Mucosa of stomach (tissue), 1 donor: ENCODE results near the gene KLHL29.

Experiments
- H3K27me3 ChIP-seq: one replicate; pipeline ENCODE4 v1.7.0; 2013; ENCODE audit warnings: mild to moderate bottlenecking, low read length; ENCODE audit not compliant: control insufficient read depth, insufficient read depth
- H3K36me3 ChIP-seq: one replicate; pipeline ENCODE4 v1.7.0; 2013; ENCODE audit warnings: low read length; ENCODE audit not compliant: control insufficient read depth, insufficient read depth
- H3K4me1 ChIP-seq: one replicate; pipeline ENCODE4 v1.7.0; 2013; ENCODE audit warnings: mild to moderate bottlenecking, low read length; ENCODE audit not compliant: control insufficient read depth, insufficient read depth
- H3K4me3 ChIP-seq: one replicate; pipeline ENCODE4 v1.7.0; 2013; ENCODE audit warnings: low read length
- H3K9ac ChIP-seq: one replicate; pipeline ENCODE4 v1.7.0; 2013; ENCODE audit warnings: mild to moderate bottlenecking, low read length, moderate library complexity
- H3K9me3 ChIP-seq: one replicate; pipeline ENCODE4 v1.7.0; 2013; ENCODE audit warnings: mild to moderate bottlenecking, low read length, moderate library complexity; ENCODE audit not compliant: control insufficient read depth
- donor health status: Pancreatic carcinoma.

KLHL29 gene

DNA sequence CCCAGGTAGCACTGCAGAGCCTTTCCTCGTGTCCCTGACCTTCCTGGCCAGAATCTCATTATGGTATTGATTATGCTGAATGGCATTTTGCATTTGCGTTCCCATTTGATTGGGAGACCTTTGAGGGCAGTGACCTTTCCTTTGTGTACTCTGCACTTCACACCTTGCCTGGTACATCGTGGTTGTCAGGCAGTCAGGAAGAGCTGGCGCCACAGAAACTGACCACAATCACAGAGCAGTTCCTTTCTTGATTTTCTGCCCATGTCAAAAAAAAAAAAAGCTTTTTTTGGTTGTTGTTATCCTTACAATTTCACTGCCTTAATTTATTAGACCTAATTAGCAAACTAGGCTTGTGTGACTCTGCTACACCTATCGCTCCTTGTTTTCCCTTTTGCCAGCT, 8.9 kb upstream of the KLHL29 start:
- peaks cover 4% of the 10 kb centered on the region for H3K4me1 ChIP-seq
- H3K36me3 ChIP-seq, result no peaks in the 10 kb centered on the region
- H3K9ac ChIP-seq, result no peak overlapping the region
- no peaks in the 10 kb centered on the region for H3K27me3 ChIP-seq
- no peaks in the 10 kb centered on the region for H3K9me3 ChIP-seq
- H3K4me3 ChIP-seq, result no peak overlapping the region

DNA sequence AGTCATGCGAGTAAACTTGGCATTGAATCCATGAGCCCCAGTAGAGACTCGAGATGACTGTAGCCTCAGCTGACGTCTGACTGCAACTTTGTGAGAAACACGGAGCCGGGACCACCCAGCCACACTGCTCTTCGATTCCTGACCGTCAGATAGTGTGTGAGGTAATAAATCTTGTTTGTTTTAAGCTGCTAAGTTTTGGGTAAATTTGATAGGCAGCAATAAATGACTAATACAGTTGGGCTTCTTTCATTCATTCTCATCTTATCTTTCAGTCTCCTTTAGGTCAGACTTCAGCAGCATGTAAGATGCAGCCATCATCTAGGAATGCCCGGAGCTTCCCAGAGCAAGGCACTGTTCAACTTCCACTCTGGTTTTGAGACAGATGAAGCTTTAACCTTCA, 8.0 kb upstream of the KLHL29 start:
- Histone ChIP-seq H3K9ac (no peak overlapping the region), H3K4me3 (no peak overlapping the region), H3K9me3 (no peaks in the 10 kb centered on the region), H3K36me3 (no peaks in the 10 kb centered on the region), H3K4me1 (peaks cover 4% of the 10 kb centered on the region), H3K27me3 (peaks cover 5% of the 10 kb centered on the region)

DNA sequence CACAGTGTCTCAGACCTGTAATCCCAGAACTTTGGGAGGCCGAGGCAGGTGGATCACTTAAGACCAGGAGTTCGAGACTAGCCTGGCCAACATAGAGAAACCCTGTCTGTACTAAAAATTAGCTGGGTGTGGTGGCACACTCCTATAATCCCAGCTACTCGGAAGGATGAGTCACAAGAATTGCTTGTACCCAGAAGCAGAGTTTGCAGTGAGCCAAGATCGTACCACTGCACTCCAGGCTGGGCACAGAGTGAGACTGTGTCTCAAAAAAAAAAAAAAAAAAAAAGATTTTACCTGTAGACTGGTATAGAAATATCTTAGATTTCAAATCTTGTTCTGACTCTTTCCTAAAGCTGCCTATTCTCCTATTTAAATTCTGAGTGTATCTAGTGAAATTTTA, 7.2 kb upstream of the KLHL29 start:
- no peak overlapping the region for H3K4me3 ChIP-seq
- no peaks in the 10 kb centered on the region for H3K36me3 ChIP-seq
- H3K27me3 ChIP-seq, result peaks cover 12% of the 10 kb centered on the region
- H3K9ac ChIP-seq, result no peak overlapping the region
- peaks cover 4% of the 10 kb centered on the region for H3K4me1 ChIP-seq
- H3K9me3 ChIP-seq, result no peaks in the 10 kb centered on the region

DNA sequence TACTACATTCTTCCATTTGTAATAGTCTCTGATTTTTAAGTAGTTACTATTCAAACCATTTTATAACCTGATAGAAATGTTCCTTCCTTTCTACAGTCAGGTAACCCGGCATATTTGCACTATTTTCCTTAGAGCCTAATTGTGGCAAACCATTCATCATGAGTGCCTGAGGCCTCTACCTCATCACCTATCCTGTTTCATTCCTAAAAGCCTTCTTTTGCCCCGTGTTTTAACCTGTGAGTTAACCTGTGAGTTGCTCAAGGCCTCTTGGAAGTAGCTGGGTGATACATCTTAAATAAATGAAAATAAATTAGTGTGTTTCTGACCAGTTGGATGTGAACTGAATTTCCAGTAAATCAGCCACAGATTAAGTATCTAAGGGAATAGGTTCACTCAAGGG, 6.5 kb upstream of the KLHL29 start:
- Histone ChIP-seq H3K27me3 (peaks cover 12% of the 10 kb centered on the region), H3K4me3 (no peak overlapping the region), H3K4me1 (peaks cover 4% of the 10 kb centered on the region), H3K9ac (no peak overlapping the region), H3K9me3 (no peaks in the 10 kb centered on the region), H3K36me3 (no peaks in the 10 kb centered on the region)

DNA sequence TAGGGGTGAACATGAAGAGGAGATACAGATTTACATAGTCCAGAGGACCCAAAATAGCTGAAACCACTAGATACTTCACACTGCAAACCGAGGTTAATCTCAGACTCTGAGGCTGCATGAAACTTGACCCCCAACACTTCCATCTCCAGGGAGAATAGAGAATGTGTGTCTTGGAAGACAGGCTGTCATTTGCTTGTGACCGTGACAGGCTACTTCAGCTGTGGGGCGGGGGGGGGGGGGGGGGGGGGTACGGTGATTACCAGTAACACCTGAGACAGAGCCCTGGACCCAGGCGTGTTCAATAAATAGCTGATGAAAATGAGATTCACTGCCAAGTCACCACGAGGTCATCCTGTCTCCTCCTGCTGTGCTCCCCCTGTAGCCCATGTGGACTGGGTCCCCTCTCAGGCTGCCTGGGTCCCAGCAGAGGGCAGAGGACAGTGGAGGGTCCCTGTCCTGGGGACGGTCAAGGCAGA, 5.7 kb upstream of the KLHL29 start:
- H3K36me3 ChIP-seq, result no peaks in the 10 kb centered on the region
- H3K4me1 ChIP-seq, result peaks cover 4% of the 10 kb centered on the region
- H3K9ac ChIP-seq, result no peak overlapping the region
- H3K4me3 ChIP-seq, result no peak overlapping the region
- no peaks in the 10 kb centered on the region for H3K9me3 ChIP-seq
- H3K27me3 ChIP-seq, result peaks cover 12% of the 10 kb centered on the region

DNA sequence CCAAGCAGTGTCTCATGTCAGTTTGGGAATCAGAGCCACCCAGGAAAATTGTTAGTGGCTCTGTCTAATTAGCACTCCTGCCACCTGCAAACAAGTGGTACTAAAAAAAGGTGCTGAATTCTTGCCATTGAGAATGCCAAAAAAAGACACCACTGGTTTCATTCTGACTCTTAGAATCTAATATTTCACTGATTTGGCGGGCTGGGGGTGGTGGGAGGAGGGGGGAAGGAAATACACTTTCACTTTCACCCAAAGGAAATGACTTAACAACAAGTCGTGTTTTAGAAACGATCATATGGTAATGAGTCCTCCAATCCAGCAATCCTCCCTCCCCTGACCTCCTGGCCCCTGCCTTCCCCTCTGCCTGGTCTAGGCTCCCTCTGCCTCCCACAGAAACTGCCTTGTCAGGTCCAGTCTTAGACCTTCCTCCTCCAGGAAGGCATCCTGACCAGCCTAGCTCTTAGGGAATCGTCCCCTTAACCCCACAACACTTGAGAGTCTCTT, 4.4 kb upstream of the KLHL29 start:
- no peak overlapping the region for H3K4me3 ChIP-seq

DNA sequence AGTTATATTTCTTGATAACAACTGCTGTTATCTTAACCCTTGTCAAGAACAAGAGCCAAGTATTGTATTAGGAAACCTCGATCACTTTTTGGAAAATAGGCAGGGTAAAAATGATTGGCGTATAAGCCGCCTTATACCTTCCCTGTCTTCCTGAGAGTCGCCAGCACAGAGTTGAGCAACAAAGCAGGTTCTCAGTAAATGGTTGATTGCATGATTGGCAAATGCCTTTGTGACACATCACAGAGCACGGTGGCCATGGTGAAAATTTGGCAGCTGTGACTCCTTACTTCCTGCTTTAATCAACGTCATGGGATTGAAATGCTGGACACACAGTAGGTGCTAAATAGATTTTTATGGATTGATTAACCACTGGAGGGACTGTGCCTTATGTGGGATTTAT, 3.9 kb upstream of the KLHL29 start:
- Histone ChIP-seq H3K9ac (no peak overlapping the region), H3K4me3 (no peak overlapping the region)

More for the DNA sequence above, 4.4 kb upstream of the KLHL29 start:
- Histone ChIP-seq H3K9ac (no peak overlapping the region), H3K36me3 (no peaks in the 10 kb centered on the region), H3K27me3 (peaks cover 14% of the 10 kb centered on the region), H3K4me1 (peaks cover 4% of the 10 kb centered on the region), H3K9me3 (no peaks in the 10 kb centered on the region)

DNA sequence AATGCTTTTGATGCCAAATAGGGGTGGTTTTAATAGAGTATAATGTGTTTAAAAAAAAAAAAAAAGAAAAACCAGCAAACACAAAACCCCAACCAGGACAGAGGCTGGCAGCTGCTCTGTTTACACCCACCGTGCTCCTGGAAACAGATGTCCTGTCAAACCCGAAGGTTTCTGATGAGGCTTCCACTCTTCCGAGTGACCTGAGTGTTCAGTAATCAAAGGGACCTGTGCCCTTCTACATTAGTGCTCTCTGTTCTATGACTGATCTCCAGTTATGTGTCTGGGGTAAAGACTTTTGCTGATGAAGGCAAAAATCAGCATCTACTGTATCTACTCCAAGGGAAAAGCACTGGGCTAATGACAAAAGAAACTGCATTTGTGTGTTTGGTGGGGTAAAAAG, 3.5 kb upstream of the KLHL29 start:
- Histone ChIP-seq H3K9me3 (no peaks in the 10 kb centered on the region), H3K4me1 (peaks cover 8% of the 10 kb centered on the region), H3K4me3 (no peak overlapping the region), H3K27me3 (peaks cover 23% of the 10 kb centered on the region), H3K36me3 (no peaks in the 10 kb centered on the region), H3K9ac (no peak overlapping the region)

More for the DNA sequence above, 3.9 kb upstream of the KLHL29 start:
- Histone ChIP-seq H3K9me3 (no peaks in the 10 kb centered on the region), H3K27me3 (peaks cover 19% of the 10 kb centered on the region), H3K4me1 (peaks cover 4% of the 10 kb centered on the region), H3K36me3 (no peaks in the 10 kb centered on the region)

DNA sequence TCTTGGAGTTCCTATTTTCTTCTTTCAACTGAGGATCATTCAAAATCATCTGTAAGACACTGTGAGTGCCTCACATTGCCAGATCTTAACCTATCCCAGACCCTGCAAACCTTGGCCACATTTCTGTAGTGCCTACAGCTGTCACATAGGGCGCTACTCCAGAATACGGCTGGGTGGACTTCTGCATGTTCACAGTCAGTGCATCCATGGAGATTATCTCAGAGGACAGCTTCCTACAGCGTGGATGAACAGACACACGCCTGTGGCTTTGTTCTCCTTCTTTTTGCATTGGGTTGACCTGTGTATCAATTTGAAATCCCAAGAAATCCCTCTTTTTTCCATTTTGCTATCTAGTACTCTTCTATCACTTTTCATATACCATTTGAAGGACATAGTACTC, 1.9 kb upstream of the KLHL29 start:
- Histone ChIP-seq H3K36me3 (no peaks in the 10 kb centered on the region), H3K9ac (no peak overlapping the region), H3K27me3 (peaks cover 38% of the 10 kb centered on the region), H3K4me1 (peaks cover 11% of the 10 kb centered on the region), H3K9me3 (no peaks in the 10 kb centered on the region), H3K4me3 (no peak overlapping the region)

DNA sequence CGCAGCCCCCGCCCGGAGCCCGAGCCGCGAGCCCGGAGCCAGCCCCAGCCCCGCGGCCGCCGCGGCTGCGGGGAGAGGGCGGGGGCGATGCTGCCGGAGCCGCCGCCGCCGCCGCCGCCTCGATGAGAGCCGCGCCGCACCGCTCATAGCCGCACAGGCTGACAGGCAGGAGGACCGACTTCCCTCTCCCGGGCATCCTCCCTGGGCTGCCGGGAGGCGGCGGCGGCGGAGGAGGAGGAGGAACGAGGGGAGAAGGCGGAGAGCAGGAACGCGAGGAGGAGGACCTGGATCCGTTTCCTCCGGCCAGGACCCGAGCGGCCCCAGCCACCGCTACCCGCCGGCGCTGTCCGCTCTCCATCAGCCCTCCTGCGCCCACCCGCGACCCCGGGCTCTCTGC, 370 bp downstream of the KLHL29 start:
- peaks cover 11% of the 10 kb centered on the region for H3K4me1 ChIP-seq
- H3K36me3 ChIP-seq, result no peaks in the 10 kb centered on the region
- peaks cover 53% of the 10 kb centered on the region for H3K27me3 ChIP-seq
- no peak overlapping the region for H3K9ac ChIP-seq
- H3K4me3 ChIP-seq, result no peak overlapping the region
- no peaks in the 10 kb centered on the region for H3K9me3 ChIP-seq

DNA sequence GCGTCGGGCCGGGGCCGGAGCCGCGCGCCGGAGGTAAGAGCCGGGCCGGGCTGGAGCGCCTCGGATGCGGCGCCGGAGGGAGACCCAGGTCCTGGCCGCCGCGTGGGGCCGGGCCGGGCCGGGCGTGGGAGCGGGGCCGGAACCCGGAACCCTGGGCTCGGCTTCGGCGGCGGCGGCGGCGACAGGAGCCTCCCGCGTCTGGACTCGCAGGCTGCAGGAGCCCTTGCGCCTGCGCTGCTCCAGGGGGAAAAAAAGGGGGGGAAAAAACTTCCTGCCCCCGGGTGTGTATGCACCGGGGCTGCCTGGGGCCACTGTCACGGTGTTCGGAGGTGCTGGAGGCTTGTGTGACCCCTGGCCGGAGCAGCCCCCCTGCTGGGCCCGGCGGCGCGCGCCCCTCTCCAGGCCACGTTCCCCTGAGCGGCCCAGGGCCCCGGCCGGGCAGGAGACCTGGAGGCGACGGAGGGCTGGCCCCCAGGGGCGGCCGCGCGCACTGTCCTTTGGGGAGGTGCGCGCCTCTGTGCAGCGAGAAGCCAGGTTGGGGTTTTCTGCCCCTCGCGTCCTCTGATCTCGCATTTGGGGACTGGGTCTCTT, 864 bp downstream of the KLHL29 start:
- Histone ChIP-seq H3K4me3 (no peak overlapping the region), H3K9me3 (no peaks in the 10 kb centered on the region), H3K4me1 (peaks cover 9% of the 10 kb centered on the region), H3K27me3 (peaks cover 56% of the 10 kb centered on the region), H3K36me3 (no peaks in the 10 kb centered on the region), H3K9ac (peak overlapping the region; percentile 43)

DNA sequence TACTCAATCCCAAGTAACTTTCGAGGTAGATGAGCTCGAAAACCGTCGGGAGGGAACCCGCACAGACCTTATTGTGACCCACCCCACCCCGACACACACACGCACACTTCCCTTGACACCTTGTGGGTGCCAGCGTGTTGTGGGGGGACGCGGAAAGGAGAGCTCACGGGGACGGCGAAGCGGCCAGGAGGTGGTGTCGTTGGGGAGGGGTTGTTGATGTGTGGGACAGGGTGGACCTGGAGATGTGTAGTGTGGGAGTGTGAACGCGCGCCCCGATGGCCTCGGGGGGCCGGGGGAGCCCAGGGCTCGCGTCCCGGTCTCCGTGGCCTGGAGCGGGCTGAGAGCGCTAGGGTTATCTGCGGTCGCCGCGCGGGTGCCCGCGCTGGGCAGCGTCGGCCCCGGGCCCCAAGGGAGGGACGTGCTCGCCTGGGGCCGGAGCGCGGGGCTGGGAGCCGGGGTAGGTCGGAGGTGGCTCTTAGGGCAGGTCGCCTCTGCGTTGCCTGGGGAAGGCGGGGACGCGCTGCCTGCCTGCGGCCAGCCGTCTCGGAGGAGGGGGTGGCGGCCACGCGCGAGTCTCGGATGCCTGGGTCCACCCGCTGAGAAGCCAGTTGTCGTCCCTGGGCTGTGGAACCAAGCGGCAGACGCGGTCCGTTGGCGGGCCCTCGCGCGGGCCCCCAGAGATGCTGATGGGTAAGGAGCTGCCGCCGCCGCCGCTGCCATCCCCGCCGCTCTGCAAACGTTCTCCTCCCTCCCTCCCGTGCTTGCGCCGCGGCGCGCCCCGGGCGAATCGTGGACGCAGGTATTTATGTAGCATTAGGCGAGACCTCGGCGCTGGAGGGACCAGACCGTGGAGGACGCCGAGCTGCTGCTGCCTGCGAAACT, 1.6 kb downstream of the KLHL29 start:
- Histone ChIP-seq H3K9ac (peak overlapping the region; percentile 43), H3K27me3 (peaks cover 62% of the 10 kb centered on the region)

More for the DNA sequence above, 1.6 kb downstream of the KLHL29 start:
- Histone ChIP-seq H3K36me3 (no peaks in the 10 kb centered on the region), H3K4me3 (peak overlapping the region; percentile 14), H3K9me3 (no peaks in the 10 kb centered on the region), H3K4me1 (peaks cover 7% of the 10 kb centered on the region)
